Measurements from ENCODE around the gene EXOC3.
"Not testable (repeated sequence)": the region's sequence is repeated elsewhere in the genome, so short reads cannot be mapped to it uniquely, and the experiment has no call there.

DNA sequence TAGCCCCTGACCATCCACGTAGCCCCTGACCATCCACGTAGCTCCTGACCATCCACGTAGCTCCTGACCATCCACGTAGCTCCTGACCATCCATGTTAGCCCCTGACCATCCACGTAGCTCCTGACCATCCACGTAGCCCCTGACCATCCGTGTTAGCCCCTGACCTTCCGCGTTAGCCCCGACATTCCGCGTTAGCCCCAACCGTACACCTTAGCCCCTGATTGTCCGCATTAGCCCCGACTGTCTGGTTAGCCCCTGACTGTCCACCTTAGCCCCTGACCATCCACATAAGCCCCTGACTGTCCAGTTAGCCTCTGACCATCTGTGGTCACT is 44.9 kb upstream of the EXOC3 start:
- not testable (repeated sequence) for TF ChIP-seq TCF7L2 (IDR thresholded peaks at IDR 0.05; ENCODE audit: borderline replicate concordance, extremely low read depth, insufficient read depth, insufficient read length); POLR2A (IDR thresholded peaks at IDR 0.05; ENCODE audit: borderline replicate concordance, extremely low read depth, insufficient read depth, insufficient read length); SP1 (IDR thresholded peaks at IDR 0.05; ENCODE audit: low read depth); CEBPB (IDR thresholded peaks at IDR 0.05; ENCODE audit: low read depth); POLR2AphosphoS5 (IDR thresholded peaks at IDR 0.05; ENCODE audit: low read depth, low read length)
- TF ChIP-seq, protein P1, sequence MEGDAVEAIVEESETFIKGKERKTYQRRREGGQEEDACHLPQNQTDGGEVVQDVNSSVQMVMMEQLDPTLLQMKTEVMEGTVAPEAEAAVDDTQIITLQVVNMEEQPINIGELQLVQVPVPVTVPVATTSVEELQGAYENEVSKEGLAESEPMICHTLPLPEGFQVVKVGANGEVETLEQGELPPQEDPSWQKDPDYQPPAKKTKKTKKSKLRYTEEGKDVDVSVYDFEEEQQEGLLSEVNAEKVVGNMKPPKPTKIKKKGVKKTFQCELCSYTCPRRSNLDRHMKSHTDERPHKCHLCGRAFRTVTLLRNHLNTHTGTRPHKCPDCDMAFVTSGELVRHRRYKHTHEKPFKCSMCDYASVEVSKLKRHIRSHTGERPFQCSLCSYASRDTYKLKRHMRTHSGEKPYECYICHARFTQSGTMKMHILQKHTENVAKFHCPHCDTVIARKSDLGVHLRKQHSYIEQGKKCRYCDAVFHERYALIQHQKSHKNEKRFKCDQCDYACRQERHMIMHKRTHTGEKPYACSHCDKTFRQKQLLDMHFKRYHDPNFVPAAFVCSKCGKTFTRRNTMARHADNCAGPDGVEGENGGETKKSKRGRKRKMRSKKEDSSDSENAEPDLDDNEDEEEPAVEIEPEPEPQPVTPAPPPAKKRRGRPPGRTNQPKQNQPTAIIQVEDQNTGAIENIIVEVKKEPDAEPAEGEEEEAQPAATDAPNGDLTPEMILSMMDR (IDR thresholded peaks at IDR 0.05 in 2 of 3, conservative IDR thresholded peaks at IDR 0.05 in 1 of 3; ENCODE audit: borderline replicate concordance in 1 of 3, insufficient read depth in 1 of 3, low read depth in 2 of 3, low read length in 2 of 3) = not testable (repeated sequence)
- TF ChIP-seq, protein P2, sequence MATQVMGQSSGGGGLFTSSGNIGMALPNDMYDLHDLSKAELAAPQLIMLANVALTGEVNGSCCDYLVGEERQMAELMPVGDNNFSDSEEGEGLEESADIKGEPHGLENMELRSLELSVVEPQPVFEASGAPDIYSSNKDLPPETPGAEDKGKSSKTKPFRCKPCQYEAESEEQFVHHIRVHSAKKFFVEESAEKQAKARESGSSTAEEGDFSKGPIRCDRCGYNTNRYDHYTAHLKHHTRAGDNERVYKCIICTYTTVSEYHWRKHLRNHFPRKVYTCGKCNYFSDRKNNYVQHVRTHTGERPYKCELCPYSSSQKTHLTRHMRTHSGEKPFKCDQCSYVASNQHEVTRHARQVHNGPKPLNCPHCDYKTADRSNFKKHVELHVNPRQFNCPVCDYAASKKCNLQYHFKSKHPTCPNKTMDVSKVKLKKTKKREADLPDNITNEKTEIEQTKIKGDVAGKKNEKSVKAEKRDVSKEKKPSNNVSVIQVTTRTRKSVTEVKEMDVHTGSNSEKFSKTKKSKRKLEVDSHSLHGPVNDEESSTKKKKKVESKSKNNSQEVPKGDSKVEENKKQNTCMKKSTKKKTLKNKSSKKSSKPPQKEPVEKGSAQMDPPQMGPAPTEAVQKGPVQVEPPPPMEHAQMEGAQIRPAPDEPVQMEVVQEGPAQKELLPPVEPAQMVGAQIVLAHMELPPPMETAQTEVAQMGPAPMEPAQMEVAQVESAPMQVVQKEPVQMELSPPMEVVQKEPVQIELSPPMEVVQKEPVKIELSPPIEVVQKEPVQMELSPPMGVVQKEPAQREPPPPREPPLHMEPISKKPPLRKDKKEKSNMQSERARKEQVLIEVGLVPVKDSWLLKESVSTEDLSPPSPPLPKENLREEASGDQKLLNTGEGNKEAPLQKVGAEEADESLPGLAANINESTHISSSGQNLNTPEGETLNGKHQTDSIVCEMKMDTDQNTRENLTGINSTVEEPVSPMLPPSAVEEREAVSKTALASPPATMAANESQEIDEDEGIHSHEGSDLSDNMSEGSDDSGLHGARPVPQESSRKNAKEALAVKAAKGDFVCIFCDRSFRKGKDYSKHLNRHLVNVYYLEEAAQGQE (IDR thresholded peaks at IDR 0.05; ENCODE audit: low read depth) = not testable (repeated sequence)
